IMR-90 (cell line): Measurements from ENCODE around the gene HPSE. TPM values are rescaled to one million over a fixed set of nuclear protein-coding genes. Genes with fewer than 3 reads are reported as not detected.

Source experiments
- ATAC-seq: fragments of 200-7000 bp; cut with Tn5 transposase; 2 replicates; pipeline ENCODE4 v1.9.1; 2020; ENCODE audit warnings: low read depth, mild to moderate bottlenecking, moderate library complexity
- BruUV-seq: library from RNA; stranded (reverse); fragments of 400-500 nt; replicated peaks from 2 replicates; lab custom pipeline; 2021; lab: Mats Ljungman, UMichigan
- CTCF ChIA-PET: fragments of 300-600 bp; formaldehyde crosslinking; extraction: SDS; loops from one replicate; lab custom pipeline; 2021; ENCODE audit warnings: antibody characterized with exemption; lab: Yijun Ruan, JAX
- POLR2A ChIA-PET: fragments of 300-600 bp; sonication (Branson Sonifier 250); formaldehyde crosslinking; loops from one replicate; lab custom pipeline; 2022; ENCODE audit warnings: antibody characterized with exemption; ENCODE audit not compliant: unreplicated experiment; lab: Charles Lee
- DNase-seq: peaks from one replicate; pipeline ENCODE4 v3.0.0; 2013
- H2AFZ ChIP-seq: replicated peaks from 2 replicates; pipeline ENCODE3; 2013; ENCODE audit warnings: low read length, mild to moderate bottlenecking; ENCODE audit not compliant: poor library complexity
- H2AK5ac ChIP-seq: 2 replicates; pipeline ENCODE4 v1.6.1; 2013; ENCODE audit warnings: low read depth, low read length, inconsistent platforms
- H2AK9ac ChIP-seq: replicated peaks from 2 replicates; pipeline ENCODE3; 2013; ENCODE audit warnings: mild to moderate bottlenecking, low read depth, low read length, moderate library complexity; ENCODE audit not compliant: poor library complexity
- H2BK120ac ChIP-seq: 2 replicates; pipeline ENCODE4 v1.6.1; 2013; ENCODE audit warnings: low read depth, low read length, inconsistent platforms
- H2BK15ac ChIP-seq: 3 replicates; pipeline ENCODE4 v1.6.1; 2013; ENCODE audit warnings: low read depth, low read length, inconsistent platforms
- H2BK20ac ChIP-seq: 2 replicates; pipeline ENCODE4 v1.6.1; 2013; ENCODE audit warnings: low read depth, mild to moderate bottlenecking, inconsistent platforms, low read length, moderate library complexity
- H2BK5ac ChIP-seq: 2 replicates; pipeline ENCODE4 v1.6.1; 2013; ENCODE audit warnings: mild to moderate bottlenecking, low read depth, low read length, inconsistent platforms; ENCODE audit not compliant: poor library complexity, severe bottlenecking
- H3K14ac ChIP-seq: replicated peaks from 2 replicates; pipeline ENCODE4 v1.6.1; 2013; ENCODE audit warnings: low read depth, low read length, inconsistent platforms
- H3K18ac ChIP-seq: 2 replicates; pipeline ENCODE4 v1.6.1; 2013; ENCODE audit warnings: low read depth, low read length, control low read depth
- H3K23ac ChIP-seq: 2 replicates; pipeline ENCODE4 v1.6.1; 2013; ENCODE audit warnings: low read depth, low read length, inconsistent platforms
- H3K27ac ChIP-seq: 2 replicates; pipeline ENCODE4 v1.5.1; 2013; ENCODE audit warnings: mild to moderate bottlenecking, control low read depth, low read length; ENCODE audit not compliant: insufficient read depth
- H3K27me3 ChIP-seq: 2 replicates; pipeline ENCODE4 v1.6.1; 2013; ENCODE audit warnings: low read length; ENCODE audit not compliant: control insufficient read depth, insufficient read depth
- H3K36me3 ChIP-seq: 2 replicates; pipeline ENCODE4 v1.6.1; 2013; ENCODE audit warnings: low read length, mixed read lengths; ENCODE audit not compliant: control insufficient read depth, insufficient read depth
- H3K4ac ChIP-seq: 2 replicates; pipeline ENCODE4 v1.6.1; 2013; ENCODE audit warnings: low read depth, low read length, inconsistent platforms
- H3K4me1 ChIP-seq: 2 replicates; pipeline ENCODE4 v1.6.1; 2013; ENCODE audit warnings: low read length, mixed read lengths; ENCODE audit not compliant: control insufficient read depth, insufficient read depth
- H3K4me2 ChIP-seq: 2 replicates; pipeline ENCODE4 v1.6.1; 2013; ENCODE audit warnings: low read depth, mild to moderate bottlenecking, control low read depth, low read length, moderate library complexity
- H3K4me3 ChIP-seq: 2 replicates; pipeline ENCODE4 v1.5.1; 2013; ENCODE audit warnings: low read depth, mild to moderate bottlenecking, control low read depth, low read length, moderate library complexity; ENCODE audit not compliant: insufficient read depth
- H3K56ac ChIP-seq: 2 replicates; pipeline ENCODE4 v1.6.1; 2013; ENCODE audit warnings: low read length, inconsistent platforms; ENCODE audit not compliant: insufficient read depth; ENCODE audit errors: extremely low read depth
- H3K79me1 ChIP-seq, 2 experiments: 2 replicates each; pipeline ENCODE4 v1.6.1; 2013; ENCODE audit warnings: low read length in 2 of 2, inconsistent platforms in 1 of 2, low read depth in 1 of 2
- H3K9ac ChIP-seq: 2 replicates; pipeline ENCODE4 v1.6.1; 2013; ENCODE audit warnings: low read depth, low read length, control low read depth
- H3K9me1 ChIP-seq: 2 replicates; pipeline ENCODE4 v1.6.1; 2013; ENCODE audit warnings: low read length, inconsistent platforms; ENCODE audit not compliant: insufficient read depth
- H3K9me3 ChIP-seq: 2 replicates; pipeline ENCODE4 v1.6.1; 2013; ENCODE audit warnings: low read length; ENCODE audit not compliant: control insufficient read depth, insufficient read depth
- H4K20me1 ChIP-seq: 2 replicates; pipeline ENCODE4 v1.6.1; 2013; ENCODE audit warnings: low read length, inconsistent platforms; ENCODE audit not compliant: insufficient read depth
- H4K5ac ChIP-seq: 2 replicates; pipeline ENCODE4 v1.6.1; 2013; ENCODE audit warnings: mild to moderate bottlenecking, low read depth, low read length, control low read depth
- H4K8ac ChIP-seq, 2 experiments: 2 replicates each; pipeline ENCODE4 v1.6.1; 2013; ENCODE audit warnings: low read depth in 2 of 2, low read length in 2 of 2, control low read depth in 1 of 2, inconsistent platforms in 1 of 2
- H4K91ac ChIP-seq: 2 replicates; pipeline ENCODE4 v1.6.1; 2013; ENCODE audit warnings: low read depth, low read length, inconsistent platforms; ENCODE audit not compliant: insufficient read depth
- BHLHE40 ChIP-seq: fragments of 150-350 bp; IDR thresholded peaks from 2 replicates; pipeline ENCODE4 v1.6.1; 2016; ENCODE audit warnings: mild to moderate bottlenecking, low read depth, low read length
- CEBPB ChIP-seq: IDR thresholded peaks from 2 replicates; pipeline ENCODE4 v1.6.1; 2012; ENCODE audit warnings: low read depth, low read length, improper control_type of control experiment
- CHD1 ChIP-seq: IDR thresholded peaks from 2 replicates; pipeline ENCODE4 v1.6.1; 2012; ENCODE audit warnings: low read depth, low read length, improper control_type of control experiment
- CTCF ChIP-seq: conservative IDR thresholded peaks from 2 replicates; pipeline ENCODE4 v1.5.1; 2012; ENCODE audit warnings: mild to moderate bottlenecking, low read depth, low read length, improper control_type of control experiment
- FOS ChIP-seq: fragments of 150-350 bp; IDR thresholded peaks from 2 replicates; pipeline ENCODE4 v1.6.1; 2016; ENCODE audit warnings: low read depth, low read length
- MAFK ChIP-seq: IDR thresholded peaks from 2 replicates; pipeline ENCODE4 v1.6.1; 2012; ENCODE audit warnings: low read depth, low read length, improper control_type of control experiment
- MAZ ChIP-seq: IDR thresholded peaks from 2 replicates; pipeline ENCODE4 v1.6.1; 2012; ENCODE audit warnings: low read depth, mild to moderate bottlenecking, low read length, improper control_type of control experiment, moderate library complexity, borderline replicate concordance
- MXI1 ChIP-seq: IDR thresholded peaks from 2 replicates; pipeline ENCODE4 v1.6.1; 2012; ENCODE audit warnings: low read depth, mild to moderate bottlenecking, low read length, moderate library complexity, borderline replicate concordance
- NFE2L2 ChIP-seq: fragments of 150-350 bp; IDR thresholded peaks from 2 replicates; pipeline ENCODE4 v1.6.1; 2016; ENCODE audit warnings: low read depth, mild to moderate bottlenecking, low read length
- POLR2A ChIP-seq: IDR thresholded peaks from 2 replicates; pipeline ENCODE4 v1.6.1; 2012; ENCODE audit warnings: mild to moderate bottlenecking, low read depth, low read length
- RAD21 ChIP-seq: IDR thresholded peaks from 2 replicates; pipeline ENCODE4 v1.6.1; 2012; ENCODE audit warnings: low read length, improper control_type of control experiment
- RCOR1 ChIP-seq: IDR thresholded peaks from 2 replicates; pipeline ENCODE4 v1.6.1; 2012; ENCODE audit warnings: mild to moderate bottlenecking, low read length, improper control_type of control experiment; ENCODE audit not compliant: insufficient replicate concordance
- RFX5 ChIP-seq: IDR thresholded peaks from 2 replicates; pipeline ENCODE4 v1.8.0; 2012; ENCODE audit warnings: low read depth, mild to moderate bottlenecking, low read length, moderate library complexity
- SMC3 ChIP-seq: fragments of 150-350 bp; IDR thresholded peaks from 2 replicates; pipeline ENCODE4 v1.6.1; 2016; ENCODE audit warnings: low read depth, mild to moderate bottlenecking, antibody characterized with exemption, low read length, moderate library complexity
- WGBS, 2 experiments: methylation state at CpG; one replicate each; pipeline versions ENCODE4 v1.1.5 to v1.1.7; 2013; ENCODE audit warnings: missing lambda C conversion rate in 2 of 2; ENCODE audit not compliant: insufficient read length in 1 of 2; ENCODE audit errors: extremely low coverage in 2 of 2; 5-methylcytosine and 5-hydroxymethylcytosine counted together
- dilution Hi-C: fragments of 300-500 bp; cut with HindIII; formaldehyde crosslinking; loops from one replicate; pipeline ENCODE4 v1.14.3; 2018; ENCODE audit warnings: low sequenced_read_pairs; ENCODE audit not compliant: unreplicated experiment
- in situ Hi-C: fragments of 300-500 bp; cut with MboI; formaldehyde crosslinking; loops from 3 replicates; pipeline ENCODE4 v1.14.3; 2019; ENCODE audit warnings: low sequenced_read_pairs, inconsistent platforms, mixed read lengths
- intact Hi-C: fragments of 100-400 bp; cut with micrococcal nuclease; formaldehyde crosslinking; loops from 2 replicates; pipeline ENCODE4 v1.10.0; 2022
- polyA plus RNA-seq, 3 experiments: library from polyadenylated mRNA; depleted of rRNA; stranded (reverse); fragments of >200 nt; gene quantifications; 2 replicates each; pipeline ENCODE4 v1.2.3, GENCODE V29; 2012; ENCODE audit warnings: low replicate concordance in 1 of 3
- total RNA-seq: library from RNA; depleted of rRNA; stranded (reverse); fragments of >200 nt; gene quantifications from 2 replicates; pipeline ENCODE4 v1.2.3, GENCODE V29; 2012
- TF ChIP-seq, protein P1 (sequence below): fragments of 150-350 bp; IDR thresholded peaks from 2 replicates; pipeline ENCODE4 v1.6.1; 2016; ENCODE audit warnings: low read depth, mild to moderate bottlenecking, low read length, moderate library complexity, borderline replicate concordance
- TF ChIP-seq, protein P2 (sequence below): fragments of 150-350 bp; IDR thresholded peaks from 2 replicates; pipeline ENCODE4 v1.6.1; 2017; ENCODE audit warnings: mild to moderate bottlenecking, antibody characterized with exemption, low read length, low read depth

Gene HPSE
- total and polyA plus RNA-seq, 2 of the 4 experiments (the other 2 are of a cell fraction): under 0.01 to 0.09 TPM

DNA sequence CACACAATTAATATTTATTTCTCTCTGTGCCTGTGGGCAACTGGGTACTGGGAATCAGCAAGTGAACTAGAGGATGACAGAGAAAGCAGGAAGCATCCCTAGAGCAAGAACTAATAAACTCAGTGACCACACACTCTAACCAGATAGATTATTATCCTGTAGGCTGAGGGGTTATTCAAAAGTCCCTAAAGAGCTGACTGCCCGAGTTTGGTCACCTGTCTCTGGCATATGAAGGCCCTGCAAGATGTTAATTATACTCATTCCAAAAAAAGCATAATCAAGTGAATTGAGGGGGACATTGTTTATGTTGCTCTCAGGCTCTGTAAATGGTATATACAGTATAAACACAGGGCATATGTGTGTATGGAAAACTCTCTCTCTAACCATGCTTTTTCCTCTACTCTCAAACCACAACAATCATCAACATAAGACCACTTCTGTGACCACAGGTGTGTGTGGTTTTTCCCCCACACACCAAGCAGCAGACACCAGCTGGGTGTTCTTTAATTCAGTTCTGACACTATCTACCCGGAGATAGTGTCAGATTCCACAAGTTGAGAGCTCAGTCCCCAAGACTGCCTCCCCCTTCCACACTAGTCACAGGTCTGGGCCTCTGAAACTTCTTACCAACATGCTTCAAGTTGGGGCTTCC is 6.2 kb upstream of the HPSE start:
- Histone ChIP-seq H3K23ac (no peak overlapping the region), H3K4me1 (no peaks in the 10 kb centered on the region), H3K27me3 (peaks cover 8% of the 10 kb centered on the region), H3K56ac (no peak overlapping the region), H3K36me3 (no peaks in the 10 kb centered on the region), H3K4me2 (no peak overlapping the region), H3K4me3 (no peak overlapping the region), H4K91ac (no peak overlapping the region), H2BK5ac (no peak overlapping the region), H2AK9ac (no peak overlapping the region), H3K79me1 (no peaks in the 10 kb centered on the region), H3K4ac (no peak overlapping the region), H4K20me1 (no peaks in the 10 kb centered on the region), H3K14ac (no peak overlapping the region), H2BK20ac (no peak overlapping the region), H3K9ac (no peak overlapping the region), H3K9me3 (peaks cover 2% of the 10 kb centered on the region), H4K8ac (no peak overlapping the region), H2BK15ac (no peak overlapping the region), H2AK5ac (no peak overlapping the region), H2BK120ac (no peak overlapping the region), H3K18ac (no peak overlapping the region), H4K5ac (no peak overlapping the region), H3K9me1 (no peaks in the 10 kb centered on the region), H3K27ac (no peak overlapping the region), H2AFZ (no peak overlapping the region)
- intact Hi-C loops (no loop called here), dilution Hi-C loops (no loop called here), in situ Hi-C loops (no loop called here)
- CTCF ChIA-PET: no interaction called here
- no TSS peak for BruUV-seq
- ATAC-seq: no peak
- POLR2A ChIA-PET: no interaction called here
- TF ChIP-seq CEBPB (no peak), CHD1 (no peak), RFX5 (no peak), BHLHE40 (no peak), MXI1 (no peak), POLR2A (no peak), CTCF (no peak), SMC3 (no peak), MAFK (no peak), NFE2L2 (no peak), RAD21 (no peak), FOS (no peak), RCOR1 (no peak), MAZ (no peak)
- TF ChIP-seq, protein P1, sequence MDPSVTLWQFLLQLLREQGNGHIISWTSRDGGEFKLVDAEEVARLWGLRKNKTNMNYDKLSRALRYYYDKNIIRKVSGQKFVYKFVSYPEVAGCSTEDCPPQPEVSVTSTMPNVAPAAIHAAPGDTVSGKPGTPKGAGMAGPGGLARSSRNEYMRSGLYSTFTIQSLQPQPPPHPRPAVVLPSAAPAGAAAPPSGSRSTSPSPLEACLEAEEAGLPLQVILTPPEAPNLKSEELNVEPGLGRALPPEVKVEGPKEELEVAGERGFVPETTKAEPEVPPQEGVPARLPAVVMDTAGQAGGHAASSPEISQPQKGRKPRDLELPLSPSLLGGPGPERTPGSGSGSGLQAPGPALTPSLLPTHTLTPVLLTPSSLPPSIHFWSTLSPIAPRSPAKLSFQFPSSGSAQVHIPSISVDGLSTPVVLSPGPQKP: no peak
- TF ChIP-seq, protein P2, sequence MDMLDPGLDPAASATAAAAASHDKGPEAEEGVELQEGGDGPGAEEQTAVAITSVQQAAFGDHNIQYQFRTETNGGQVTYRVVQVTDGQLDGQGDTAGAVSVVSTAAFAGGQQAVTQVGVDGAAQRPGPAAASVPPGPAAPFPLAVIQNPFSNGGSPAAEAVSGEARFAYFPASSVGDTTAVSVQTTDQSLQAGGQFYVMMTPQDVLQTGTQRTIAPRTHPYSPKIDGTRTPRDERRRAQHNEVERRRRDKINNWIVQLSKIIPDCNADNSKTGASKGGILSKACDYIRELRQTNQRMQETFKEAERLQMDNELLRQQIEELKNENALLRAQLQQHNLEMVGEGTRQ: no peak
- DNase-seq: no peak
- no CpG with 5 or more reads among the region's 2 CpGs for WGBS, 2 experiments
